ENCODE results near the gene YWHAB.
"Not testable (repeated sequence)": the region's sequence is repeated elsewhere in the genome, so short reads cannot be mapped to it uniquely, and the experiment has no call there.

The YWHAB gene

GRCh38 chr20:44885392-44886265, at the start of gene YWHAB:
YWHAB (plus strand) TSS chr20:44885705; CDS start chr20:44901534, 15,829 bp downstream.
- DNase-seq, result peak; percentile 94

GRCh38 chr20:44836601-44837120, 48.8 kb upstream of the YWHAB start:
- DNase-seq, result no peak

GRCh38 chr20:44837946-44838345, 47.6 kb upstream of the YWHAB start:
- DNase-seq, result no peak

- DNase-seq, result no peak
These were observed 47.0 kb upstream of the YWHAB start for GRCh38 chr20:44838521-44838920.

- no peak for DNase-seq
These were observed 46.0 kb upstream of the YWHAB start for GRCh38 chr20:44839481-44839880.

GRCh38 chr20:44840826-44841225, 44.7 kb upstream of the YWHAB start:
- no peak for DNase-seq

GRCh38 chr20:44841955-44842354, 43.5 kb upstream of the YWHAB start:
- no peak for DNase-seq

- no peak for DNase-seq
These were observed 41.6 kb upstream of the YWHAB start for GRCh38 chr20:44843876-44844275.

- no peak for DNase-seq
These were observed 37.1 kb upstream of the YWHAB start for GRCh38 chr20:44848254-44849015.

GRCh38 chr20:44849703-44850102, 35.8 kb upstream of the YWHAB start:
- DNase-seq, result no peak

- DNase-seq, result no peak
These were observed 35.2 kb upstream of the YWHAB start for GRCh38 chr20:44850272-44850671.

GRCh38 chr20:44850837-44851236, 34.7 kb upstream of the YWHAB start:
- DNase-seq, result no peak

- DNase-seq, result no peak
These were observed 34.0 kb upstream of the YWHAB start for GRCh38 chr20:44851545-44851944.

- DNase-seq, result no peak
These were observed 29.1 kb upstream of the YWHAB start for GRCh38 chr20:44856442-44856841.

GRCh38 chr20:44856856-44857448, 28.6 kb upstream of the YWHAB start:
- no peak for DNase-seq

GRCh38 chr20:44858606-44859360, 26.7 kb upstream of the YWHAB start:
- DNase-seq, result no peak

GRCh38 chr20:44861531-44862006, 23.9 kb upstream of the YWHAB start:
- DNase-seq, result no peak

GRCh38 chr20:44862286-44862685, 23.2 kb upstream of the YWHAB start:
- no peak for DNase-seq

- DNase-seq, result peak; percentile 24
These were observed 22.0 kb upstream of the YWHAB start for GRCh38 chr20:44863365-44864084.

GRCh38 chr20:44864493-44864892, 21.0 kb upstream of the YWHAB start:
- DNase-seq, result not testable (repeated sequence)

GRCh38 chr20:44866703-44867335, 18.7 kb upstream of the YWHAB start:
- no peak for DNase-seq
